GM18507 (cell line): ENCODE results near the gene FOLR2.

Experiments
- DNase-seq: peaks from one replicate; pipeline ENCODE4 v3.0.0; 2011; ENCODE audit warnings: low read depth; ENCODE audit not compliant: insufficient read length; ENCODE audit errors: extremely low spot score
- FAIRE-seq: peaks from 2 replicates; lab custom pipeline; 2011; peaks lifted over from hg19 to GRCh38; lab: Jason Lieb, UNC

Gene FOLR2

DNA sequence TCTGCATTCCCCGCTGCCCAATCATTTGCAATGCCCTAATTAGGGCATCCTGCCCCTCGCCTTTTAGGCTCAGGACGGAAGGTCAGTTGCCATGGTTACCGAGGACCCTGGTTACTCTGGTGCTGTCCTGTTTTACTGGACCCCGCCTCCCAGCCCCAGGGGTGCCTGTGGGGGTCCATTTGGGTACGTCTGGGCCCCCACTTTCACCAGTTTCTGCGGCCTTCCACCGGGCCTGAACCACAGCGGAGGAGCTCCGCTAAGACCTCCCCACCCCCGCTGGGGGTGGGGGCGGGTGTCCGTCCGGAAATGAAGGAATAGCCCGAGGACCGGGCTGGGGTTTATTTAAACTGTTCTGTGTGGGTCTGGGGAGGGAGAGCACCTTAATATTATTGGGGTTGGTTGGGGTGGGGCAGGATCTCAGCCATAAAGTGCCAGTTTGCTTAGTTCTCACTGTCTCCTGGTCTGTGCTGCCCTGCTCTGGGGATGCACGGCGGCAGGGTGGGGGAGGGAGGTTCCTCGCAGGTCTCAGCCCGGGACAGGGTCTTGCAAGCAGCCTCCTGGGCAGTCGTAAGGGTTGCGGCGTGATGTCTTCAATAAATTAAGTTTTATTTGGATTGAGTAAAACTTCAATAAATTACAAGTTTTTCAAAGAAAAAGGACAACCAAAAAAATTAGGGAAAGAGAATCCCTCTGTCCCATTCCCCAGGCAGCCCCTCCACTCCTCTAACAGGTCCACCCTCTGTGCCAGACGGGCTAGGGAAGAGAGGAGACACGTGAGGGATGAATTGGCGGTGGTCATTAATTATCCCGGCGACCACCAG, 22.1 kb downstream of the FOLR2 start:
- no peak for FAIRE-seq
- DNase-seq = no peak

DNA sequence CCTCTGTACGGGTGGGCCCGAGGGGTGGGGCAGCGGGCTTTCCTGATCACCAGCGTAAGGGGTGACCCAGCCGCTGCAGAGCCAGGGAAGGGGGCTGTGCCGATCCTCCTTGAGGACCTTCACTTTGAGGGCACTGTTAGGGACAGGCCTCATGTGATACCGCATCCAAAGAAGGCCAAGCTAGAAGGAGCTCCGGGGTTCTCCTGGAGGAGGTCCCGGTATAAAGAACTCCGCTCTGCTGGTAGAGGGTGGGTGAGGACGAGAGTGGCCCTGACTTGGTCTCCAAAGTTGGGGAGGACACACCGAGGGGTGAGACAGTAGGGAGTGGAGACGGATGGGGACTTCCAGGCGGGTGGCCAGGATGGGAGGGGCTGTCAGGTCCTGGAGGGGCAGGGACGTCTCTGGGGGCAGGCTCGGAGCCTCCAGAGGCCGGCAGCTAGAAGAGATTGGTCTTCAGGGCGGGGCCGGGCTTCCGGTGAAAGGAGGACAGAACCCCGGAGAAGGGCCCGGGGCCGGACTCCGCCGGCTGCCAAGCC, 22.8 kb downstream of the FOLR2 start:
- FAIRE-seq = peak; percentile 26
- peak; percentile 57 for DNase-seq

DNA sequence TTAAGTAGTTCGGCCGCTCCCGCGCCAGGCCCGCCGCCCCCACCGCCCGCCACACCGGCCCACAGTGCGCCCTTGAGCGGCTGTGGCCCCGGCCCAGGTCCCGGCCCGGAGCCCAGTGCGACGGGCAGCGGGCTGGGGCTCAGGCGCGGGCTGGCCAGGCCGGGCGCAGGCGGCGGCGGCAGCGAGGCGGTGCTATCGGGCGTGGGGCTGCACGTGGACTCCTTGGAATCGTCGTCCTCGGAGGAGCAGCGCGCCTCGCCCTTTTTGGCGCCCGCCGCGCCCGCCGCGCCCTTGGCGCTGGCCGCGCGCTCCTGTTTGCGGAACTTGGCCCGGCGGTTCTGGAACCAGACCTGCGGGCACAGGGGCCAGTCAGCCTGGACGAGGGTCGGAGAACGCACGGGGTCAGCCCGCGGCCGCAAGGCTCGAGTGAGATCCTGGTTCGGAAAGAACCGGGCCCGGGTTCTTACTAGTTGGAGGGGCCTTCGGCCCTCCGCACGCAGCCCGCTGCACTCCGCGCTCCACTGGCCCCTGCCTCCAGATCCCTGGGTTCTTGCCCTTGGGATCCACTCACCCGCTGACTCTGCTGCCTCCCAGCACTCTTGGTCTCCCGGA, 23.4 kb downstream of the FOLR2 start:
- FAIRE-seq (no peak), DNase-seq (no peak)

GRCh38 chr11:72240461-72241290, 24.1 kb downstream of the FOLR2 start:
- FAIRE-seq = no peak

GRCh38 chr11:72241291-72241781, 24.7 kb downstream of the FOLR2 start:
- no peak for FAIRE-seq
- no peak for DNase-seq

More at GRCh38 chr11:72240461-72241290, 24.1 kb downstream of the FOLR2 start:
- no peak for DNase-seq

GRCh38 chr11:72242141-72242540, 25.5 kb downstream of the FOLR2 start:
- DNase-seq (no peak), FAIRE-seq (no peak)

DNA sequence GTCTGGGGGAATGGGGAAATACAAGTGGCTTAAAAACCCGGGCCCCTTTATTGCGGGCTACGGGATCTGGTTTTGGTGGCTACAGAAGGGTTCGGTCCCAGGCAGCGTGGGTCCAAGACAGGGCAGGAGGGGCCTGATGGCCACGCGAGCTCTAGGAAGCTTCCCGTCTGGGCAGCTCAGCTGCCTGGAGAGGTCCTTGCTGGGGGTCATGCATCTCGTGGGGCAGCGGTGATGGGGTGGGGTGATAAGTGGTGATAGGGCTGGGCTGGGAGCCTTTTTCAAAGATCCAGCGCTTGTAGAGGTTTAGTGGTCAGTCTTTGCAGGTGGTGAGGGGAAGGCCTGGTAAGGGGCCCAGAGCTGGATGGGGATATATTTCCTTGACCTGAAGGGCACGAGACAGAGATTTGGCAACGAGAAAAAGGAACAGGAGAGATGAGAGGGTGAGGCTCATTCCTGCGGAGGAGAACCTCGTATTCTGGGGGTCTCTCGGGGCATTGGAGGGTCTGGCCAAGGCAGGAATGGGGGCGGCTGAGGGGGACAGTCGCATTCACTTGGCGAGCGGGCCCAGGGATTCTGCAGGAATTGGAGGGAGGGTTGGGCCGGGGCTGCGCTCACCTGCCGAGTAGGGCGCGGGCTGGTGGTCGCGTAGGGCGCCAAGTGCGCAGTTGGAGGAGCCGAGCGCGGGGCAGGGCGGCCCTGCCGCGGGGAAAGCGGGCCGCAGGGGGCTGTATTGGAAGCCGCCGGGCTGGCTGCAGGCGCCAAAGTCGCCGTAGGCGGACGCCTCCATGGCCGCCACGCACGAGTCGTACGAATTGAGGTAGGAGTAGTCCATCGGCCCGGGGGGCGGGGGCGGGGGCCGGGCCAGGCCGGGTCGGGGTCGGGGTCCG, 26.8 kb downstream of the FOLR2 start:
- no peak for DNase-seq
- FAIRE-seq = no peak

- DNase-seq (no peak), FAIRE-seq (no peak)
These were observed 27.4 kb downstream of the FOLR2 start, which contains the start of gene PHOX2A for GRCh38 chr11:72244060-72244360. Gene PHOX2A (minus strand): TSS chr11:72244176. CDS start chr11:72244004, 172 bp downstream.

- DNase-seq = no peak
- no peak for FAIRE-seq
These were observed 28.0 kb downstream of the FOLR2 start for GRCh38 chr11:72244361-72245262.

GRCh38 chr11:72245263-72245816, 28.7 kb downstream of the FOLR2 start:
- FAIRE-seq = no peak
- no peak for DNase-seq

DNA sequence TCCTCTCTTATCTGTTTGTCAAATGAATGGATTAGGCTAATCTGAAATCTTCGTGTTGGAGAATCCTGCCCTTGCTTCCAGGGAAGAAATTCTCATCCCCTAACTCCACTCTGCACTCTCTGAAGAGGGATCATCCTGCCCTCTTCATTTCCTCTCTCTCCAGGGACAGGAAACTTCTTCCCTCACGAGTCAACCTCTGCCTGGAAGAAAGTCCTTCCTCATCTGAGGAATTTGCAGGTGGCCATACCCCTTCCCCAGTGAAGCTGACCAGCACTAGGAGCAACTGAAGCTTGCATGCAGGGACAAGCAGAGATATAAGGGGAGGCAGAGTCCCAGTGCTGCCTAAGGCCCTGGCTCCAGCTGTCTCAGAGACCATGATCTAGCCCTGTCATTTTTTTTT, 31.0 kb downstream of the FOLR2 start:
- DNase-seq (no peak), FAIRE-seq (no peak)

DNA sequence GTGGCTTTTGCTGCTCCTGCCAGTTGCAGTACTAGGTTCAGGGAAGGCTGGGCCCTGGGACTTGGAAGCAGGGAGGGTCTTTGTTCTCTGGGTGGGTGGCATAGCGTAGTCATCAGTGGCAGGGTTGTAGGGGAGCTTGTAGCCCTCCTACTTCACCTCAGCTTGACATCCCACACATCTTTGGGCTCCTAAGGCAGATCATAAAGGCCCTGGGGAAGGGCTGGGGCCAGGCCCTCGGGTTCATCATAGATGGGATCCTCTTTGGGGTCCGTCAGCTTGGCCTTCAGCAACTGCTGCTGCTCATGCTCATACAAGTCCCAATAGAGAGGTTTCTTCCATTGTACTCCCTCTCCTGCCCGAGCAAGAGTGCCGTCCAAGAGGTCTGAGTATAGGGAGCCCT, 33.4 kb downstream of the FOLR2 start:
- no peak for DNase-seq
- no peak for FAIRE-seq

GRCh38 chr11:72250661-72251464, 34.3 kb downstream of the FOLR2 start:
- no peak for DNase-seq
- no peak for FAIRE-seq

DNA sequence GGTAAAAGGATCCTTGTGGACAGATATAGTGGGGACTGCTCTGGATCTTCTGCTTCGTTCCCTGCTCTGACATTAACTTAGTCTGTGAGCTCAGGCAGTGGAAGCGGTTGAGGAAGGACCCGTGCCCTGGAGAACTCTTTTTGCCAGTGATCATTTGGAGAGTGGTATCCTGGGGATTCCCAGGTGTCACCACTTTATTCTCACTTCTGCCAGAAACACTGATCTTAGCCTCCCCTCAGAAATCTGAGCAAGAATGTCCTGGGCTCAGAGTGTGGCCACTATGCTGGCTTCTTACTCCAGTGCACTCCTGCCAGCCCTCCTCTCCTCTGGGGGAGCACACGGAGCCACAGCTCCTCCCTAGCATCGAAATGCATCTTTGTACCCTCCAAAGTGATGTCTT, 35.0 kb downstream of the FOLR2 start:
- DNase-seq (no peak), FAIRE-seq (no peak)

DNA sequence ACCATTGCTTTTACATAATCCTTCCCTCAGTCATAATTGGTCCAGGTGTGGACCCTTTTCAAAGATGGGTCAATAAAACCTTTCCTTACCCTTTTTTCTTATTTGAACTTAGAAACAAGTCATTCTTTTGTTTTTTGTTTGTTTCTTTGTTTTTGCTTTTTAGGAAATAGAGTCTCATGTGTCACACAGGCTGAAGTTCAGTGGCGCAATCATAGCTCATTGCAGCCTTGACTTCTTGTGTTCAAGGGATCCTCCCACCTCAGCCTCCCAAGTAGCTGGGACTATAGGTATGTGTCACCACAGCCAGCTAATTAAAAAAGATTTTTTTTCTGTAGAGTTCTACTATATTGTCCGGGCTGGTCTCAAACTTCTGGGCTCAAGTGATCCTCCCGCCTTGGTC, 36.8 kb downstream of the FOLR2 start:
- FAIRE-seq (no peak), DNase-seq (no peak)

DNA sequence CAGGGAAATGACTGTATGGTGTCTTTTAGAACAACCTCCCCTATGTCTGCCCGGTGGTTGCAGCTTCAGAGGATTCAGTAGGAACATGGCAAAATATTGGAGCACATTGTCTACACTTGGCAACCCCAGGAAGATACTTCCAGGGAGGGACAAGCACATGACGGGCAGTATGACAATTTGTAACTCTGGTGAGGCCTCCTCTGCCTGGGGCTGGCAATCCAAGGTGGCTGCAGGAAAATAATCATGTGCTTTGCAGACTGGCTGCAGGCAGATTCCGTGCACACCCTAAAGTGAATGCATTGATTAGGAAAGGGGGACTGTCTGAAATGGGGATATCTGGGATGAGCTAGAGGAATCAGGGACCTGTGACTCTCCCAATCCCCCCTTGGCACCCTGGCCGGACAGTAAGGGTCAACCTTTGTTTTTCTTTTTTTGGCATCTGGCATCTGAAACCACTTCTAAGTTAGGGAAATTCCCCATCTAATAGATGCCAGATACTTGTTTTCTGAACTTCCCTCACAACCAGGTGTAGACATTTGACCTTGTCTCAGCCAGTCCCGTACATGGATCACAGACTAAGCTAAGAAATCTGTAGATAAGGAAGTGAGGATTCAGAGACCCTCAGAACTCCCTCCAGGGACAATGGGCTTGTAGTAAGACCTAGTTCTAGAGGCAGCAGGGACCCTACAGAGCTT, 37.9 kb downstream of the FOLR2 start:
- DNase-seq (no peak), FAIRE-seq (no peak)
